Mucosa of descending colon (tissue), 3 donors: ENCODE measurements around the gene FMOD. TPM values are rescaled to one million over a fixed set of nuclear protein-coding genes. Genes with fewer than 3 reads are reported as not detected.

ENCODE experiments used
- ATAC-seq: fragments of 200-7000 bp; cut with Tn5 transposase; one replicate; pipeline ENCODE4 v1.9.1; 2020; ENCODE audit warnings: mild to moderate bottlenecking, moderate library complexity
- DNase-seq, 3 donors: peaks; one replicate each; pipeline ENCODE4 v3.0.0-alpha.2; 2020
- H3K36me3 ChIP-seq: fragments of 200-600 bp; one replicate; pipeline ENCODE4 v1.8.0; 2021; ENCODE audit warnings: low read depth, mild to moderate bottlenecking
- H3K4me1 ChIP-seq: fragments of 200-600 bp; one replicate; pipeline ENCODE4 v1.8.0; 2021; ENCODE audit warnings: low read depth, mild to moderate bottlenecking
- H3K4me3 ChIP-seq: fragments of 200-600 bp; one replicate; pipeline ENCODE4 v1.8.0; 2021; ENCODE audit warnings: mild to moderate bottlenecking
- H3K9me3 ChIP-seq: fragments of 200-600 bp; one replicate; pipeline ENCODE4 v1.8.0; 2021; ENCODE audit warnings: mild to moderate bottlenecking
- intact Hi-C, 2 donors: fragments of 100-400 bp; cut with DNase I in 1 of 2; cut with micrococcal nuclease in 1 of 2; formaldehyde crosslinking; loops; one replicate each; pipeline versions ENCODE4 v1.11.0 to v1.11.1; 2022; cut with DNase I, micrococcal nuclease
- total RNA-seq, 3 donors: library from RNA; stranded (reverse); fragmentation: NEBNext Ultra II Directional in 2 of 3; extraction: Animal tissue kit (Norgen Biotek cat#: 25700) in 2 of 3; gene quantifications; one replicate each; pipeline versions ENCODE4 v1.2.1 to v1.2.4, GENCODE V29; 2021 to 2023
- TF ChIP-seq, protein P1 (sequence below): fragments of 200-600 bp; IDR thresholded peaks from one replicate; pipeline ENCODE4 v1.8.0; 2022; ENCODE audit warnings: antibody characterized with exemption, mild to moderate bottlenecking
- donor health status: DM: no; HTN: no; CAD: no; lungs with moderate emphysema.
- donor health status: DM: no; HTN: no; CAD: no.
- donor health status: DM: no; HTN: yes; CAD: no.

Gene FMOD
- total RNA-seq, 3 donors from 2014 or later, result 26.6 to 45.7 (median 33.3) TPM

DNA sequence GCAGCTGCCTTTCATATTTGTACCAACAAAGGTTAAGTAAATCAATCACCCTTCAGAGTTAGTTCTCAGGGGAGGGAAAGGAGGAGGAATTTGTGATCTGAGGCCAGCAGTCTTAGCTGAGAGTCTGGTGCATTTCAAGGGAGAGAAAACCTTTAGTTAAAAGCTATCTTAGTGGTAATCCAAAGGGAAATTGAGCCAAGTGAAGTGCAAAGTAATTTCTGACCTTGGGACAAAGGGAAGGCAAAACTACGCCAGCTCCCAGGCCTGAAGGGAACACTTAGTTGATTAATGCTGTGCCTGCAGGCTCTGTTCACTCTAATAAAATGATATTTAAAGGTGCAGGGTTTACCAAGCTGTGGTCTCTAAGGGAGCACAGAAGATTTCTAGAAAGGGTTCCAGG lies 23.1 kb upstream of the FMOD start:
- TF ChIP-seq, protein P1, sequence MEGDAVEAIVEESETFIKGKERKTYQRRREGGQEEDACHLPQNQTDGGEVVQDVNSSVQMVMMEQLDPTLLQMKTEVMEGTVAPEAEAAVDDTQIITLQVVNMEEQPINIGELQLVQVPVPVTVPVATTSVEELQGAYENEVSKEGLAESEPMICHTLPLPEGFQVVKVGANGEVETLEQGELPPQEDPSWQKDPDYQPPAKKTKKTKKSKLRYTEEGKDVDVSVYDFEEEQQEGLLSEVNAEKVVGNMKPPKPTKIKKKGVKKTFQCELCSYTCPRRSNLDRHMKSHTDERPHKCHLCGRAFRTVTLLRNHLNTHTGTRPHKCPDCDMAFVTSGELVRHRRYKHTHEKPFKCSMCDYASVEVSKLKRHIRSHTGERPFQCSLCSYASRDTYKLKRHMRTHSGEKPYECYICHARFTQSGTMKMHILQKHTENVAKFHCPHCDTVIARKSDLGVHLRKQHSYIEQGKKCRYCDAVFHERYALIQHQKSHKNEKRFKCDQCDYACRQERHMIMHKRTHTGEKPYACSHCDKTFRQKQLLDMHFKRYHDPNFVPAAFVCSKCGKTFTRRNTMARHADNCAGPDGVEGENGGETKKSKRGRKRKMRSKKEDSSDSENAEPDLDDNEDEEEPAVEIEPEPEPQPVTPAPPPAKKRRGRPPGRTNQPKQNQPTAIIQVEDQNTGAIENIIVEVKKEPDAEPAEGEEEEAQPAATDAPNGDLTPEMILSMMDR, result no peak
- Histone ChIP-seq H3K9me3 (no peaks in the 10 kb centered on the region), H3K36me3 (no peaks in the 10 kb centered on the region), H3K4me1 (no peaks in the 10 kb centered on the region), H3K4me3 (no peak overlapping the region)
- DNase-seq (no peak), ATAC-seq (no peak)
- intact Hi-C loops, result no loop called here

DNA sequence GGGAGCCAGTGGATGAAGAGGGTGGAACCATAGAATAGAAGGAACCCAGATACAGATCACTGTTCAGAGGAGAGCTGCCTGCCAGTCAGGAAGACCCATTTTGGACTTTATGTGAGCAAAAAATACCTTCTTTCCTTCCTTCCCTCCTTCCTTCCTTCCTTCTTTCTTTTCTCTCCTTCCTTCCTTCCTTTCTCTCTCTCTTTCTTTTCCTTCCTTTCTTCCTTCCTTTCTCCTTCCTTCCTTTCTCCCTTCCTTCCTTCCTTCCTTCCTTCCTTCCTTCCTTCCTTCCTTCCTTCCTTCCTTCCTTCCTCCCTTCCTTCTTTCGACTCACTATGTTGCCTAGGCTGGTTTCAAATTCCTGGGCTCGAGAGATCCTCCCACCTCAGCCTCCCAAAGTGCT lies 22.1 kb upstream of the FMOD start:
- no peak for DNase-seq
- TF ChIP-seq, protein P1, result no peak
- ATAC-seq, result no peak
- Histone ChIP-seq H3K4me3 (no peak overlapping the region), H3K4me1 (no peaks in the 10 kb centered on the region), H3K9me3 (no peaks in the 10 kb centered on the region), H3K36me3 (no peaks in the 10 kb centered on the region)
- intact Hi-C loops, result no loop called here

DNA sequence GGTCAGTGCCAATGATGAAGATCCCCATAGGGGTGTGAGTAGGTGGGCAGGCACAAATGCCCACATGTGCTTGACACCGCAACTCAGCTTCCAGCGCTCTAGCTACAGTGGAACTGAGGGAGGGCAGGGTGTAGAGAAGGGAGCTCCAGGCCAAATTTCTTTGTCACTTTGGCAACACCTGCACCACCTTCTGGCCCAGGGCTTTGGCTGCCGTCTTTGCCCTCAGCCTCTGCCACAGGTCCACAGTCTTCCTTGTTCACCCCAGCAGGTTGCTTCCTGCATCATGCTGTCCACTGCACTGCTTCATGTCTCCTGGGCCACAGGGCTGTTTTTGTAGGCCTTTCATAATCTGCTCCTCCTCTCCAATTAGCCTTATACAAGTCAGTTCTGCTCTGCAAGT lies 20.4 kb upstream of the FMOD start:
- no peak for DNase-seq
- no peak for ATAC-seq
- intact Hi-C loops, result no loop called here

DNA sequence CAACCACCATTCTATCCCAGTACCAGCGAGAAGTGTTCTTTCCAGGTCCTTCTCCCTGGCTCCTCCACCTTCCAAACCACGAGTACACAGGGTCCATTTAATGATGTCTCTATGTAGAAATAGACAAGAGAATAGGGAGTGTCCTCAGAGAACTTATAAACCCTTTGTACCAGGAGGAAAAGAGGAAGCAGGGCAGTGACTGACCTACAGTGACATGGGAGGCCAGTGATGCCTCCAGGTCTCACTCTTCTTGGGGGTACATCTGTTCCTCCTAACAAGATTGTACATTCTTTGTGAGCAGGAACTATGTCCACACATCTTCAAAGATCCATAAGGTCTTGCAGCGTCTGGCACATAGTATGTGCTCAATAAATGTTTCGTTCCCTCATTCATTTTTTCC lies 18.7 kb upstream of the FMOD start:
- no peaks in the 10 kb centered on the region for H3K9me3 ChIP-seq
- DNase-seq, result no peak
- H3K4me3 ChIP-seq, result no peak overlapping the region
- peaks cover 10% of the 10 kb centered on the region for H3K4me1 ChIP-seq
- TF ChIP-seq, protein P1, result no peak
- intact Hi-C loops, result no loop called here
- ATAC-seq, result no peak
- no peaks in the 10 kb centered on the region for H3K36me3 ChIP-seq

More for the DNA sequence above, 20.4 kb upstream of the FMOD start:
- Histone ChIP-seq H3K4me3 (no peak overlapping the region), H3K36me3 (no peaks in the 10 kb centered on the region), H3K9me3 (no peaks in the 10 kb centered on the region), H3K4me1 (no peaks in the 10 kb centered on the region)
- TF ChIP-seq, protein P1, result no peak

DNA sequence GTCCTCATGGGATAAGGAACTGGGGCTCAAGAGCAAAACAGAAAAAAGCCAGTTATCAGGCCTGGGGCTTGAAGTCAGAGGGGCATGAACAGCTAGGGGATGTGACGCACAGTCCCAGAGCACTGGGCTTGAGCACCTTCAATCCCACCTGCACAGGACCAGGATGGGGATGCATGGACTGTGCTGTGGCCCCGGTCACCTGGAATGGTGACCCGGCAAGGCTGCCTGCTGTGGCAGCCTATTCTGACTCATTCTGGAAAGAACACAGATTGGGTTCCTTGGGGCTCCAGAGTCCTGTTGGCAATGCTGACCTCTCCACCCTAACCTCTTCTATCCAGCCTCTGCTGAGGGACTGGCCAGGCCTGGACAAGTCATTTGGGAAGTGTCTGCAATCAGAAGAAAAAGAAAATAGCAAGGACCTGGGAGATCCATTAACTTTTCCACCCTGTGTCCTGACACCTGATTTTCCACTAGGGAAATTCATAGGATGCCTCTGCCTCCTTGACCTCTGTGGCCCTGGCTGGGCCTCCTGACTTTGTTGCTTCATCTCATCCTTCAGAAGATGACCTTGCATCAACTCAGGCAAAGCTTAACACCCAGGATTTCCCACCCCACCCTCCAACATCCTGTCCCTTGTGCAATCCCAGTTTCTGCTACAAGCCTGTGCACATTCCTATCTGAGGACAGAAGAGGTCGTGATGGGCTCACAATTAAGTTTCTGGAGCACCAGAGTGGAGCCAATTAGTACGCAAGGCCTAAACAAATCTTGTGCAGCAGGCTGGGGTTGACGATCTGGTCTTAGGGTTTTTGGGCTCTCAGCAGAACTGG lies 17.9 kb upstream of the FMOD start:
- Histone ChIP-seq H3K9me3 (no peaks in the 10 kb centered on the region), H3K4me3 (no peak overlapping the region), H3K4me1 (peaks cover 15% of the 10 kb centered on the region), H3K36me3 (no peaks in the 10 kb centered on the region)
- ATAC-seq, result peak; percentile 21
- TF ChIP-seq, protein P1, result no peak
- DNase-seq, result peak in 1 of 3 donors; percentile 38
- intact Hi-C loops, result no loop called here
